GM12878 (cell line): ENCODE results near the gene SPOCK1. TPM values are rescaled to one million over a fixed set of nuclear protein-coding genes. Genes with fewer than 3 reads are reported as not detected.

Experiments used
- ATAC-seq: fragments of 200-7000 bp; cut with Tn5 transposase; 3 replicates; pipeline ENCODE4 v1.9.1; 2020; ENCODE audit warnings: mild to moderate bottlenecking, moderate library complexity
- BruUV-seq: library from RNA; stranded (reverse); fragments of 400-500 nt; replicated peaks from 2 replicates; lab custom pipeline; 2021; lab: Mats Ljungman, UMichigan
- CTCF ChIA-PET: fragments of 300-600 bp; sonication (Branson Sonifier 250); formaldehyde crosslinking; extraction: SDS; loops from one replicate; lab custom pipeline; 2021; ENCODE audit warnings: inconsistent platforms; lab: Yijun Ruan, JAX
- POLR2A ChIA-PET: fragments of 350-600 bp; formaldehyde crosslinking; extraction: SDS; loops from one replicate; lab custom pipeline; 2021; ENCODE audit warnings: inconsistent platforms; lab: Charles Lee
- RAD21 ChIA-PET: fragments of 300-600 bp; sonication (Branson Sonifier 250); formaldehyde crosslinking; loops from one replicate; lab custom pipeline; 2023; ENCODE audit warnings: antibody characterized with exemption; ENCODE audit not compliant: unreplicated experiment; lab: Charles Lee
- SMC1A ChIA-PET: fragments of 300-600 bp; sonication (Branson Sonifier 250); formaldehyde crosslinking; loops from one replicate; lab custom pipeline; 2023; ENCODE audit not compliant: unreplicated experiment, uncharacterized antibody; lab: Charles Lee
- DNase-seq: peaks from one replicate; pipeline ENCODE4 v3.0.0-alpha.2; 2011; ENCODE audit warnings: low read depth, low spot score
- FAIRE-seq: peaks from 3 replicates; lab custom pipeline; 2011; peaks lifted over from hg19 to GRCh38; lab: Jason Lieb, UNC
- H2AFZ ChIP-seq: 2 replicates; pipeline ENCODE4 v1.6.0; 2011; ENCODE audit warnings: low read depth, low read length, control low read depth; ENCODE audit not compliant: control insufficient read depth
- H3K27ac ChIP-seq: 2 replicates; pipeline ENCODE4 v1.5.1; 2011; ENCODE audit warnings: control low read depth; ENCODE audit not compliant: control insufficient read depth, insufficient read depth
- H3K27me3 ChIP-seq, 2 experiments: replicated peaks in 1 of 2; 2 replicates each; pipeline versions ENCODE4 v1.6.0 to v1.6.1; 2011; ENCODE audit warnings: low read length in 1 of 2; ENCODE audit not compliant: control insufficient read depth in 2 of 2, insufficient read depth in 2 of 2
- H3K36me3 ChIP-seq, 2 experiments: 2 replicates each; pipeline ENCODE4 v1.5.1; 2011; ENCODE audit warnings: low read length in 1 of 2; ENCODE audit not compliant: control insufficient read depth in 2 of 2, insufficient read depth in 2 of 2
- H3K4me1 ChIP-seq: 2 replicates; pipeline ENCODE4 v1.6.1; 2011; ENCODE audit warnings: mild to moderate bottlenecking, low read length, moderate library complexity, mixed read lengths; ENCODE audit not compliant: control insufficient read depth, insufficient read depth
- H3K4me2 ChIP-seq: 2 replicates; pipeline ENCODE4 v1.6.0; 2011; ENCODE audit warnings: control low read depth; ENCODE audit not compliant: control insufficient read depth, insufficient read depth
- H3K4me3 ChIP-seq: fragments of 200-600 bp; sonication (generic); 2 replicates; pipeline ENCODE4 v1.5.1; 2016
- H3K79me2 ChIP-seq: 2 replicates; pipeline ENCODE4 v1.6.0; 2011; ENCODE audit warnings: low read length; ENCODE audit not compliant: control insufficient read depth, insufficient read depth
- H3K9ac ChIP-seq: 2 replicates; pipeline ENCODE4 v1.8.0; 2011; ENCODE audit warnings: low read length, control low read depth, mixed read lengths; ENCODE audit not compliant: control insufficient read depth, insufficient read depth
- H3K9me3 ChIP-seq: replicated peaks from 3 replicates; pipeline ENCODE4 v1.5.1; 2011; ENCODE audit warnings: mild to moderate bottlenecking, low read length; ENCODE audit not compliant: control insufficient read depth, insufficient read depth
- H4K20me1 ChIP-seq: 2 replicates; pipeline ENCODE4 v1.6.0; 2011; ENCODE audit not compliant: control insufficient read depth, insufficient read depth
- ATF7 ChIP-seq: fragments of 450-650 bp; IDR thresholded peaks from 2 replicates; pipeline ENCODE4 v1.6.1; 2016; ENCODE audit warnings: low read depth, mild to moderate bottlenecking
- E2F4 ChIP-seq: IDR thresholded peaks from 2 replicates; pipeline ENCODE4 v1.6.1; 2012; ENCODE audit warnings: low read depth, low read length, improper control_type of control experiment
- EP300 ChIP-seq, 2 experiments: fragments of 150-350 bp in 1 of 2; IDR thresholded peaks; 2 replicates each; pipeline ENCODE4 v1.6.1; 2011 to 2012; ENCODE audit warnings: low read depth in 2 of 2, low read length in 2 of 2, borderline replicate concordance in 1 of 2, improper control_type of control experiment in 1 of 2, inconsistent platforms in 1 of 2; ENCODE audit not compliant: control insufficient read depth in 1 of 2
- FOS ChIP-seq: IDR thresholded peaks from 3 replicates; pipeline ENCODE4 v1.6.1; 2011; ENCODE audit warnings: borderline replicate concordance; ENCODE audit not compliant: insufficient read length; ENCODE audit errors: extremely low read depth
- FOXM1 ChIP-seq: IDR thresholded peaks from 2 replicates; pipeline ENCODE4 v1.6.1; 2012; ENCODE audit warnings: low read depth, mild to moderate bottlenecking, inconsistent platforms, low read length, moderate library complexity
- HCFC1 ChIP-seq: fragments of 150-350 bp; IDR thresholded peaks from 2 replicates; pipeline ENCODE4 v1.6.1; 2014; ENCODE audit warnings: low read length
- MEF2A ChIP-seq: IDR thresholded peaks from 2 replicates; pipeline ENCODE4 v1.6.1; 2011; ENCODE audit warnings: low read depth, mild to moderate bottlenecking, low read length, moderate library complexity; ENCODE audit not compliant: insufficient read depth
- MYC ChIP-seq: IDR thresholded peaks from 2 replicates; pipeline ENCODE4 v1.6.1; 2011; ENCODE audit warnings: mild to moderate bottlenecking, low read length, moderate library complexity, inconsistent platforms; ENCODE audit not compliant: insufficient read depth, insufficient replicate concordance, insufficient read length, severe bottlenecking
- NFIC ChIP-seq: IDR thresholded peaks from 2 replicates; pipeline ENCODE4 v1.6.1; 2012; ENCODE audit warnings: low read depth, mild to moderate bottlenecking, inconsistent platforms, low read length, moderate library complexity
- RCOR1 ChIP-seq: conservative IDR thresholded peaks from 2 replicates; pipeline ENCODE4 v1.6.1; 2012; ENCODE audit warnings: low read depth, low read length, improper control_type of control experiment
- RELA ChIP-seq: fragments of 450-650 bp; IDR thresholded peaks from 2 replicates; pipeline ENCODE4 v1.8.0; 2014; ENCODE audit warnings: borderline replicate concordance; ENCODE audit not compliant: partially characterized antibody
- SMAD1 ChIP-seq: fragments of 450-650 bp; IDR thresholded peaks from 2 replicates; pipeline ENCODE4 v1.6.1; 2018; ENCODE audit warnings: mild to moderate bottlenecking, low read depth; ENCODE audit not compliant: partially characterized antibody
- SMARCA5 ChIP-seq: fragments of 450-650 bp; IDR thresholded peaks from 2 replicates; pipeline ENCODE4 v1.6.1; 2017; ENCODE audit warnings: mild to moderate bottlenecking
- USF1 ChIP-seq: IDR thresholded peaks from 2 replicates; pipeline ENCODE4 v1.6.1; 2011; ENCODE audit warnings: borderline replicate concordance, low read depth, mild to moderate bottlenecking, moderate library complexity, mixed read lengths, low read length; ENCODE audit not compliant: insufficient read depth; ENCODE audit errors: extremely low read length
- USF2 ChIP-seq: IDR thresholded peaks from 2 replicates; pipeline ENCODE4 v1.6.1; 2011; ENCODE audit warnings: low read depth, low read length, improper control_type of control experiment, borderline replicate concordance
- ZNF207 ChIP-seq: fragments of 450-650 bp; IDR thresholded peaks from 2 replicates; pipeline ENCODE4 v1.6.1; 2014; ENCODE audit warnings: antibody characterized with exemption, mild to moderate bottlenecking, borderline replicate concordance
- ZNF274 ChIP-seq: IDR thresholded peaks from one replicate; pipeline ENCODE4 v1.8.0; 2011; ENCODE audit not compliant: insufficient read length, insufficient read depth
- ZZZ3 ChIP-seq: IDR thresholded peaks from 2 replicates; pipeline ENCODE4 v1.6.1; 2011; ENCODE audit warnings: low read depth; ENCODE audit not compliant: control insufficient read depth, insufficient read length
- WGBS: methylation state at CpG from one replicate; pipeline ENCODE4 v1.1.6; 2016; ENCODE audit warnings: low lambda C conversion rate; ENCODE audit not compliant: insufficient replicate concordance, insufficient coverage; ENCODE audit errors: missing lambda C conversion rate; 5-methylcytosine and 5-hydroxymethylcytosine counted together
- in situ Hi-C: fragments of 300-500 bp; cut with MboI; formaldehyde crosslinking; loops from 9 replicates; pipeline ENCODE4 v1.14.3; 2018; ENCODE audit warnings: mixed read lengths
- intact Hi-C: fragments of 100-400 bp; cut with micrococcal nuclease; formaldehyde crosslinking; loops from one replicate; pipeline ENCODE4 v1.14.2; 2022; ENCODE audit not compliant: unreplicated experiment
- polyA plus RNA-seq, 11 experiments: library from polyadenylated mRNA; depleted of rRNA in 4 of 11; unstranded in 6 of 11; stranded (reverse) in 5 of 11; fragments of >200 nt; fragmentation: Nextera tagmentation in 4 of 11; fragmentation: Illumina TruSeq in 1 of 11; extraction: Ambion mirVana in 4 of 11; extraction: Trizol in 1 of 11; gene quantifications; 1 replicate in 1 of 11; 2 replicates in 10 of 11; pipeline versions ENCODE4 v1.2.1 to v1.2.3, GENCODE V29; 2011 to 2016; ENCODE audit warnings: inconsistent platforms in 2 of 11, missing spikeins in 2 of 11, low read depth in 1 of 11
- total RNA-seq, 4 experiments: library from RNA; depleted of rRNA in 3 of 4; stranded (reverse); fragments of >200 nt in 3 of 4; fragmentation: Illumina TruSeq in 1 of 4; extraction: Trizol in 1 of 4; gene quantifications; 2 replicates each; pipeline versions ENCODE4 v1.2.1 to v1.2.3, GENCODE V29; 2013 to 2021

SPOCK1 gene
- total and polyA plus RNA-seq, 10 of the 15 experiments (the other 5 are each of a cell fraction or from before 2014, with no cell fraction given), result 0.06 to 0.68 (median 0.25) TPM; not detected in 3

GRCh38 chr5:137268646-137269045, 230.5 kb downstream of the SPOCK1 start:
- H3K27me3 ChIP-seq, result peaks cover 0 to 2% of the 10 kb centered on the region in 2 experiments; a peak in 1 of 4 replicates
- TF ChIP-seq MEF2A, result no peak
- no peak for TF ChIP-seq ATF7
- TF ChIP-seq FOS, result no peak
- no peak for TF ChIP-seq ZNF207
- no peak for TF ChIP-seq RCOR1
- no peak for TF ChIP-seq HCFC1
- no peak for TF ChIP-seq E2F4
- no peak for TF ChIP-seq SMAD1
- TF ChIP-seq USF1, result no peak
- no peak for TF ChIP-seq NFIC
- TF ChIP-seq SMARCA5, result no peak
- no peak for TF ChIP-seq RELA
- TF ChIP-seq EP300 (IDR thresholded peaks at IDR 0.05; ENCODE audit: borderline replicate concordance in 1 of 2, control insufficient read depth in 1 of 2, low read depth in 2 of 2, low read length in 2 of 2), result no peak
- no peak for TF ChIP-seq FOXM1
- TF ChIP-seq MYC, result no peak
- TF ChIP-seq ZNF274, result no peak
- no peak for TF ChIP-seq ZZZ3
- TF ChIP-seq USF2, result no peak
- TF ChIP-seq, all 136 proteins: peak for 0
- SMC1A ChIA-PET, result no interaction called here
- 24% methylated on average over 1 of the region's 1 CpG for WGBS
- in situ Hi-C loops, result no loop called here
- H3K4me2 ChIP-seq, result no peak overlapping the region
- H2AFZ ChIP-seq, result no peak overlapping the region
- H4K20me1 ChIP-seq, result no peaks in the 10 kb centered on the region
- no peak for FAIRE-seq
- DNase-seq, result no peak
- H3K4me1 ChIP-seq, result no peaks in the 10 kb centered on the region
- no peaks in the 10 kb centered on the region for H3K79me2 ChIP-seq
- no peak overlapping the region for H3K4me3 ChIP-seq
- CTCF ChIA-PET, result interaction anchor here (0.8 kb wide), 1 partner anchor 49 kb away, joined by 3 read pairs; no protein-coding TSS in a partner anchor
- no peak overlapping the region for H3K9ac ChIP-seq
- H3K36me3 ChIP-seq, result no peaks in the 10 kb centered on the region
- BruUV-seq, result no TSS peak
- no peak overlapping the region for H3K27ac ChIP-seq
- ATAC-seq, result no peak
- POLR2A ChIA-PET, result no interaction called here
- RAD21 ChIA-PET, result no interaction called here
- intact Hi-C loops, result no loop called here
- no peaks in the 10 kb centered on the region for H3K9me3 ChIP-seq
